ENCODE measurements around the gene MRPS24.

The MRPS24 gene

DNA sequence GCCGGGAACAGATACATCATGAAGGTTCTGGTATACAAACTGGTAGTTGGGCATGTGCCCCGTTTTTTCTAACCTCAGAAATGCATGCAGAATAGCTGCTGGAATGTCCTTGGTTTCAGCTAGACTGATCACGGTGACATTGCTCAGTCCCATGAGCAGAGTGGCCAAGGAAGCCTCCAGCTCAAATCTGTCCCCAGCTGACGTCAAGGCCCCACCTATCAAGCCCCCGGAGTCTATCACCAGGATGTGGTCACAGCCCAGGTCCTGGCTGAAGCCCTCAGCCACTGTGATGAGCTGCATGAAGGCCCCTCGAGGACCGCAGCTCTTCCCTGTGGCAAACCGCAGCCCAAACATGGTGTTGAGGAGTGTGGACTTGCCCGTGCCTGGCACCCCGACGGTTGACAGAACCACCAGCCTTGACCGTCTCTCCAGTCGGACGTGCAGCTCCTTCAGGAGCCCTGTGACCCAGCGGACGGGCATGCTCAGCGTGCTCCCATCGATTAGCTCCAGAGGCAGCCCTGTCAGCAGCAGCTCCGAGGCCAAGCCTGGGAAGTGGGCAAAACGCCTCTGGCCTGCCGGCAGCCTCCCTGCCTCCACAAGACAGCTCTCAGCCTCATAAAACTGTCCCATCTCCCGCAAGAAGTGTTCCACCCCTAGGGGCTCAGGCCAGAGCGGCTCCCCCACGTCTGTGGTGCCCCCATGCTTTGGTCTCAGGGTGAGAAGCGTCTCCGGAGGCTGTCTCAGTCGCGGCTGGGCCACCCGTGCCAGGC lies 7.8 kb upstream of the MRPS24 start:
- no peak for DNase-seq

DNA sequence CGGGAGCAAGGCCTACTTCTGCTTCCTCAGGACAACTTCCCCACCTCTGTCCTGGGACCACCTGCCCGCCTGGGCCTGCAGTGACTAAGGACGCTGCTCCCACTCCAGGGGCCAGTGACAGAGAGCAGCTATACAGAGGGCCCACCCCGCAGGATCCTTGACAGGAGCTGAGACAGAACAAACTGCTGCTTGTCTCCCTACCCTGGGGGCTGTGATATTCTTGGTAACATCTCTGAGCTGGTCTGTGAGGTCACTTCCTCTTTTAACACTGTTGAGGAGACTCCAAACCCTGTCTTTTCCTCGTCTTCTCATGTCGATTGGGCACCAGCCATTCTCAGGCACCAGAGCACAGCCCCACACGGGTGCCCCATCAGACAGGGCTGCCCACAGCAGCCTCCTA lies 6.9 kb upstream of the MRPS24 start:
- no peak for DNase-seq

DNA sequence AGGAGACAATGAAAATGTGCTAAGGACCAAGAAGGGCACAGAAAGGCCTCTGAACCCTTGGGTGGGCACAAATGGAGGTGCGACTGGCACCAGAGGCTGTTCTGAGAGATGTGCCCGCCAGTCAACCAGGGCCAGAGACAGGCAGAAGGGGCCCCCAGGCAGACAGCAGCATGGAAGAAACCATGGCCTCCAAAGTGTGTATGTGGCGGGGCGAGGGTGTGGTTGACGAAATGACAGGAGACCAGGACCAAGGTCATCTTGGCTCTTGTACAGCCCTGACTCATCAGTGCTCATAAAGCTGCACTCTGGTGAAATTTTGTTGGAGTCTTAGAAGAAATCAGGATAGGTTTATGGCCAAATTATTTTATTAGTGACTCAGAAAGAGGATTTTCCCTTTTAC lies 4.0 kb upstream of the MRPS24 start:
- DNase-seq, result no peak

DNA sequence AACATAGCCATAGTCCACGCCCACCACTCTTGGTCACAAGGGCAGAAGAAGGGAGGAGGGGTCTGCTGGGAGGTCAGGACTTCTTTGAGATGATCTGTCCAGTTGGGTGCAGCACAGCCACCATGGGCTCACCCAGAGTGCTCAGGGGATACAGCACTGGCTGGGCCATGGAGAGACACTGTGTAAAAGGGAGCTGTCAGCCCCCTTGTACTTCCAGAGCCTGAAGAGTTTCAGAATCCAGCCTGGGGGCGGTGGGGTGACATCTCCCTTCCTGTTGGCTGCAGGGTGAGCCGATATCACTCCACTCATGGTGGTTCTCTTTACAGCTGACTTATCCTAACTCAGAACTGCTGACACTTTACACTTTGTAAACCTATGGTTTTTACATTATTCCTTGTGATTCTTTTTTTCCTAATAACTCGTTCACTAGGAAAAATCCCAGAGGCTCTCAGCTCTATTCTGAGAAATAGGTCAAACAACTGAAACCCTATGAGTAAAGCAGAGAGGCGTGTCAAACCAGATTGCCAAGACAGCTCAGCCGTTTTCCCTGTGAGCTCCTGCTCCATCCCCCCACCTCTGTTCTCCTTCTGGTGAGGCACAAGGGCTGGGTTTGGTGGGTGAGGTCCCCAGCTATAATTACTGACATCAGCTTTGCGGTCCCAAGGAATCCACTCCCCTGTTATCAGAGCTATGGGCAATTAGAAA lies 3.2 kb upstream of the MRPS24 start:
- DNase-seq, result no peak

DNA sequence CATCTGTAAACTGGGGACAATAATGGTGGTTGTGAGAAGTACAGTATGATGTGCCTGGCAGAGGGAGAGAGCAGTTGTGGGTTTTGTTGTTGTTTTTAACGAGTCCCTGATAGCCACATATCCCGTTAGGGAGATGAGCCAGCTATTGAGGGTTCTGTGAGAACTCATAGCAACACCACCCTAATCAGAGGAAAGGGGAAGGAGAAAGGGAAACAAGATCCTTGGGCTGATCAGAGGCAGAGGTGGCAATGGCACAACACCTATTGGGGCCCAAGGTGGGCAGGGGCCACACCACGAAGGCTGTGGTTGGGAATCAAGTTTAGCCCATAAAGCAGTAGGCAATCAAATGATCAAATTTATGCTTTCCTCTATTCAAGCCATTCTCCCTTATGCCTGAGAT lies 1.7 kb upstream of the MRPS24 start:
- DNase-seq, result no peak

DNA sequence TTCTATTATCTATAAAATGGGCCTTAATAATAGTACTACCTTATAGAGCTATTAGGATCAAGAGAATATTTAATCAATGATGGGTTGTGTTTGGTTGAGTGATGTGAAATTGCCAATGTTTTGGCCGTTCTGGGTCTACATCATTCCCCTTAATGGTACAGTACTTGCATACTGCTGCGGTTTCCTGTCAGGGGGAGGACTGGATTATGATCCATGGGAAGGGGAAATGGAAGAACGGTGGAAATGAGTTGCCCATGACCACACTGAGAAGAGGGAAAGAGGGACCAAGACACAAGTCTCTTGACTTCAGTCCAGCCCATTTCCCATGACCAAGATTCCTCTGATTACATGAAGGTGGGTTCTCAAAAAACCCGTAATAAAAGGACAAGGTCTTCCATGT lies 999 bp upstream of the MRPS24 start:
- no peak for DNase-seq

DNA sequence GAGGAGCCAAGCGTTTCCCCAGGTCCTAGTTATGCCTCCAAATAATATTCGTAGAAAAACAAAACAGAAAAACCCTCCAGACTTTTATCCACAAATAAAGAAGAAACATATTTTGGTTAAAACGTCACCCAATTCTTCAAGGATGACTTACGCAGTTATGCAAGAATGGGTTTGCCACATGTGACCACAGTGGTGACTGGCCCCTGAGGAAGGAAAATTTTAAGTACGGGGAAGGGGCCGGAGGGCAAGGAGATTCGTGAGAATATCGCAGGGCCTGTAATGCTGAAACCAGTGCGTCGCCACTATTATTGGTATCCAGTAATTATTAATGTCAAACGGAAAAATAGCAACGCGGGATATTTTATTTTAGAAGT lies 537 bp upstream of the MRPS24 start:
- no peak for DNase-seq

DNA sequence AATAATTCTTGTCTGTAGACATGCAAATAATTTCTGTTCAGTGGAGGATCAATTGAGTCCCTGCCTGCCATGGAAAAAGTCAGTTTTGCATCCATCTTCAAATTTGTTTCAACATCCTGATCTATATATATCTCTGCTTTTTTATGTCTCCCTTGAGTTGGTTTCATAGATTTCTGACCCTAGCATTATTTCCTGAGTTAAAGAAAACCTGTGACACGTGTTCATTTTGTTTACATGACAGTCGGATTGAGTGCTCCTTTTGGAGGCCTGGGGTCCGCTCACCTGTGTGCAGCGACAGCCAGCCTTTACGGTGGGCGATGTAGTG lies 674 bp downstream of the MRPS24 start:
- no peak for DNase-seq

DNA sequence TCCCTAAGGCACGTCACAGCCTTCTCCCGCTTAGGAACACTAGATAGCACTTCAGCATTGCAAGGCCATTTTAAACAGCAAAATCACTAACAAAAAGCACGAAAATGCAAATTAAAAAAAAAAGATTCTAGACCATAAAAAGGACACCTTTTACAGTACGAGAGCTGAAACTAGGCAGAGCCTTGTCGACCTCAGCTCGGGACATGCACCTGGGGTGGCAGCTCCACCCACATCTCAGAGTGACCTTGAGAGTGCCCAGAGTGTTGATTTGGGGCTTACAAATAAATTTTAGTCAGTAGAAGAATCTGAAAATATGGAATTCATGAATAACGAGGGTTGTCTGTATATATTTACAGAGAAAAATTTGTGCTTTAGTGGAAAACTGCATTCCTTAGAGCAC lies 1.1 kb downstream of the MRPS24 start:
- DNase-seq, result no peak

DNA sequence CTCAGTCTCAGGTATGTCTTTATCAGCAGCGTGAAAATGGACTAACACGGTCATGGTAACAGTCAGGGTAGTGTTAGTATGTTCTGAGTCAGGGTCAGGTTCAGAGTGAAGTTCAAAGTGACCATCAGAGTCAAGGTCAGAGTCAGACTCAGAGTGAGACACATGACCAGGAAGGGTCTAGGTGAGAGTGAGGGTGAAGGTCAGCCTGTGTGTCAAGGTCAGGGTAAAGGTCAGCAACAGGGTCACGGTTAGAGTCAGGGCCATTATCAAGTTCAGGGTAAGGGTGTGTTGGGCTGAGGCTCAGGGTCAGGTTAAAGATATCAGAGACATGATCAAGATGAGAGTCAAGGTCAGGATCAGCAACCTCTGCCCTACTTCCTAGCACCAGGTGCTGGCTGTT lies 4.0 kb downstream of the MRPS24 start:
- DNase-seq, result no peak

DNA sequence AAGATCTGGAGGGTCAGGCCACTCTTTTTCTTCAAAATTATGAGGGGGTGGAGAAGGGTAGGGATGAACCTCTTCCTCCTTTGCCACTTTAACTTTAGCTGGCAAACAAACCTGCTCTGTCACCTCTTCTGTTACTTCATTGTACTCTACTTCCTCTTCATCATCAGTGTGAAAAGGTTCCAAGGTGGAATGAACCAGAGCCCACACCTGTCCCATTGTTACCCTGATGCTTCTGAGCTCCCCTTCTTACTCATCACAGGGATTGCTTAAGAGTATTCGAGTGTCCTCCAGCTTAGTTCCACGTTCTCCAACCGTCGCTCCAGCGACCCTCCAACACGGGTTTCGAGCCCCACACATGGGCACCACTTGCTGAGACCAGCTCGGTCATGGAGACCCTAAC lies 5.2 kb downstream of the MRPS24 start:
- no peak for DNase-seq

DNA sequence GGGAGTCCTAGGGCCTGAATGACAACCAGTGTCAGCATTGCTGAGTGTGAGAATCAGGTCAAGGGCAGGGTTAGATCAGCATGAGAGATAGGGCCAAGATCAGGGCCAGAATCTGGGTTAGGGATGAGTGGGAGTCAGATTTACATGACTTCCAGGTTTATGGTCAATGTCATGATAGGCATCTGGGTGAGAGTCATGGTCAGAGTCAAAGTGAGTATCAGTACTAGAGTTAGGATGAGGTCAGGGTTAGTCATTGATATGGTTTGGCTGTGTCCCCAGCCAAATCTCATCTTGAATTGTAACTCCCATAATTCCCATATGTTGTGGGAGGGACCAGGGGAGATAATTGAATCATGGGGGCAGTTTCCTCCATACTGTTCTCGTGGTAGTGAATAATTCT lies 12.3 kb downstream of the MRPS24 start:
- no peak for DNase-seq

DNA sequence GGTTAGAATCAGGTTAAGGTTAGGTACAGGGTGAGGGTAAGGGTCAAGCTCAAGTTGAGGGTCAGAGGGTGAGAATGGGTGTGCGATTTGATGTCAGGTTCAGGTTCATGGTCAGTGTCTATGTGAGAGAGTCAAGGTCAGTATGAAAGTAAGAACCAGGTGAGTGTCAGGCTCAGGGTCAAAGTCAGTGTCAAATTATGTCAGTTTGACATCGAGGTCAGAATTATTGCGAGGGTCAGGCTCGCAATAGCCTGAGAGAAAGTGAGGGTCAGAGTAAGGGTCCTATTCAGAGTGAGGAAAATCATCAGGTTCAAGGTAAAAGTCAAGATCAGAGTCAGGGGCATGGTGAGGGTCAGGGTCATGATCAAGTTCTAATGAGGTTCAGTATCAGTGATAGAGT lies 13.0 kb downstream of the MRPS24 start:
- DNase-seq, result no peak

DNA sequence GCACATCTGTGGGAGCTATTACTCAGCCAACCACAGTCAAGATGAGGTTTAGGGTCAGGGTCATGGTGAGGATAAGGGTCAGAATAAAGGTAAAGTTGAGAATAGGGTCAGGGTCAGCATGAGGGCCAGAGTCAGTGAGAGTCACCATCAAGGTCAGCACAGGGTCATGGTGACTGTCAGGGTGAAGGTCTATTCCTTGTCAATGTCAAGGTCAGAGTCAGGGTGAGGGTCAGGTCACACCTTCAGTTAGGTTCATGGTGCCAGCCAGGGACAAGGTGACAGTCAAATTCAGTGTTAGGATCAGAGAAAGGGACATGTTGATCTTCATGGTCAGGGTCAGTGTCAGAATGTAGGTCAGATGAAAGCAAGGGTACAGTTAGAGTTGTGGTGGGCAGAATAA lies 14.1 kb downstream of the MRPS24 start:
- no peak for DNase-seq

DNA sequence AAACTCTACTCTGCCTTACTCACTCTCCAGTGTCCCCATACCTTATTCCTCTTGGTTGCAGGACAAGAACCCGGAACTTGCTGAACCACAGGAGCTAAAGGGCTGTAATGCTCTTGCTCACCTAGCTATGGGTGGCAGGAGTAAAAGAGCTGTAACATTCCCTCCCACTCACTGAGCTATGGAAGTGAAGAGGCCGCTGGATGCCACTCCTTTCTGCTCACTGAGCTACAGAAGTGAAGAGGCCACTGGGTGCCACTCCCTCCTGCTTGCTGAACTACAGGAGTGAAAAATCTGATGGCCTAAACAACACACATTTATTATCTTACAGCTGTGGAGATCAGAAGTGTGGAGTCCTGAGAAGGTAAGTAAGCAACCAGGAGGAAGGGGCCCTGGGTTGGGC lies 17.5 kb downstream of the MRPS24 start:
- DNase-seq, result no peak

DNA sequence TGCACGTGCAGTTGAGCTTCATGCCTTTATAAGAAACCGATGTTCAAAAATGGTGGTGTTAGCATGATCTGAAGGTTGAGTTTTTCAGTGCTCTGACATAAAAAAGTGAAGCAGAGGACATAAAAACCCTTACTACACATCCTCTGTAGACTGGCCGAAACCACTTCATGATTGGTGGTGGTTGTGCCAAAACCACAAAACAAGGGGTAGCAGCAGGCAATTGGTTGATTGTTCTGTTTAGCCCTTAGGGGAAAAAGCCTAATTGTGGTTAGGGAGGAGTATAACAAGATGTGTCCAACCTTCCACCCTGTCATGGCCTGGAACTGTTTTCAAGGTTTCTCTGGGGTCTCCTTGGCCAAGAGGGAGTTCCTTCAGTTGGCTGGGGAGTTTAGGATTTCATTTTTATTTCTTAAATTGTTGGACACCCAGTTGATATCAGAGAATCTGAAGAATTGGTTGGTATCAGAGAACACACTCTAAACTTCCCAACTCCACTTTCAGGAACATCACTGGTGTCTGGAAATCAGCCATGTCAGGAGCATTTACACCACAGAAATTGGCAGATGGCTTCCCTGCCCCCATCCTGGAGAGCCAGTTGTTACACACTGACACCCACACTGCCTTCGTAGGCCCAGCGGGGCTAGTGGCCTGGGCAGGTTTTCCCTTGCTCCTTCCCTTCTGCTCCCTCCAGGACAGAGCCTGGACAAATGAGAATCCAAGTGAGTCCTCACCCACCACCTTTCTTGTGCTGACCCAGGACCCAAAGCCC lies 18.8 kb downstream of the MRPS24 start:
- DNase-seq, result no peak

DNA sequence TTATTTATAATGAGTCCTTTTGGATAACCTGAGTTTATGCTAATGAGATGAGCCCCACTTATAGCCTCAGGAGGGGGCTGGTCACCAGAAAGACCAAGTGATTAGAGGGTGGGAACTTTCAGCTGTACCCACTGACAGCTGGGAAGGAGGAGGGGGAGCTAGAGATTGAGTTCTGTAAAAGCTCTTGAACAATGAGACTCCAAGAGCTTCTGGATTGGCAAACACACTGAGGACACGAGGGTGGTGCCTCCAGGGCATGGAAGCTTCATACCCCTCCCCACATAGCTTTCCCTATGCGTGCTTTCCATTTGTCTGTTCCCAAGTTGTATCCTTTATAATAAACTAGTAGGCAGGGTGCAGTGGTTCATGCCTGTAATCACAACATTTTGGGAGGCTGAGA lies 20.3 kb downstream of the MRPS24 start:
- no peak for DNase-seq

DNA sequence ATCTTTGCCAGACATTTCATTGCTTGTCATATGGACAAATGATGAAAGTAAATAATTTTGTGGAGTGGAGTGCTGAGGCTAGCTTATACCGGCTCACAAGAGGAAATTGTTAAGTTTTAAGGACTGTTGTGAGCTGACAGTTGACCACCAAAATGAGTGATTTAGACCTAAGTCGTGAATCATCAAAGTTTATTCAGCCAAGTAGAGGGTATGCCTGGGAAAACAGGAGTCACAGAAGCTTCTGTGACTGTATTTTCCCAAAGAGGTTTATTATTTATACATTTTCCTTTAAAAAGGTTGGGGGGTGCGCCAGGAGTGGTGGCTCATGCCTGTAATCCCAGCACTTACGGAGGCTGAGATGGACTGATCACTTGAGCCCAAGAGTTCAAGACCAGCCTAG lies 21.8 kb downstream of the MRPS24 start:
- DNase-seq, result no peak

DNA sequence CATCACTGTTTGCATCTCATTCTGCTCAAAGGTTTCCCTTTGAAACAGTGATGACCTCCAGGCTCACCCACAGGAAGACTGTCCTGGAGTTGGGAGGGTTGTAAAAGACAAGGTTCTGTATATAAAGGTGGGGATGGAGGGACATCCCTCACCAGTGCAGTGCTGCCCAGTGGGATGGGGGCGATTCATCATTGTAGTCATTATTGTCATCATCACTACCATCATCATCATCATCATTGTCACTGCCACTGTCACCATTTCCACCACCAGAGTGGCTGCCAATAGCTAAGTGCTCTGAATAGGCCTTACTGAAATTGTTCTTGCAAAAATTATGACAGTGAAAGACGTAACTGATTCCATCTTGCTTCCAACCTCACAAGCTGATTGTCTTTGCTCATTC lies 24.7 kb downstream of the MRPS24 start:
- no peak for DNase-seq

DNA sequence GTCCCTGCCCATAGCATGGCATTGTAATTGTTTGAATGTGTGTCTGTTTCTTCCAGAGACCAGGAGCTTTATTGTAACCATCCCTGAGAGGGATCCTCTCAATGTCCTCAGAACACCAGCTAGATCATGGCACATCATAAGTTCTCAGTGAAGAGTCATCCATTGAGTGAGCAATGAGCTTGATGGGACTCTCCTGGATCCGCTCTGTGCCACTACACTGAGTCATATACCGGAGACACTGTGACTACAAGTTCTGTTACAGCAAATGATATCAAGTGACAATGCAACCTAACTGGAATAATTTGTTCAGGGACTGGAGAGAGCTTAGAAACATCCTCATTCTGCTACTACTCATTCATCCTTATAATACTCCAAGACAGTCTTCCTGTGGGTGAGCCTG lies 25.1 kb downstream of the MRPS24 start:
- DNase-seq, result no peak

DNA sequence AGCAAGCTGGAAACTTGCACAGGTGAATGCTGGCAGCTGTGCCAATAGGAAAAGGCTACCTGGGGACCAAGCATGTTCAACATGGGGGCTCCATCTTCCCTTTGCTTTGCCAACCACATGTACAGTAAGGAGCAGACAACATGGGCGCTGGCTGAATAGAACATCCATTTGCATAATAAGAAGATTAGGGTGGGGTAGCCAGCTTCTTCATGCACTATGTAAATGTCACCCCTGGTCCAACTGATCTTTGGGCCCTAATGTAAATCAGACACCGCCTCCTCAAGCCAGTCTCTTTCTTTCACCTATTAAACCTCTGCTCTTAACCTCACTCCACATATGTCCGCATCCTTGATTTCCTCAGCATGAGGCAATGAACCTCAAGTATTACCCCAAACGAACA lies 26.0 kb downstream of the MRPS24 start:
- DNase-seq, result no peak

DNA sequence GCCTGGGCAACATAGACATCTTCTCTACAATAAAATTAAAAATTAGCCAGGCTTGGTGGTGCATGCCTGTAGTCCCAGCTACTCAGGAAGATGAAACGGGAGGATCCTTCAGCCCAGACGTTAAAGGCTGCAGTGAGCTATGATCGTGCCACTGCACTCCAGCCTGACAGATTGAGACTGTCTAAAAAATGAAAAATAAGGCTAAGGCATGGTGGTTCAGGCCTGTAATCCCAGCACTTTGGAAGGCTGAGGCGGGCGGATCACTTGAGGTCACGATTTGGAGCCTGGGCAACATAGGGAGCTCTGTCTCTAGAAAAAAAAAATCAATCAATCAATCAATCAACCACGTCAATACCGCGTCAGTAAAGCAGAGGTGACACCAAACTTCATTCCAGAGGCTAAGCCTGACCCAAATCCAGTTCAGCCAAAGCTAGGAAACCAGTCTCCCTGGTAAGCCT lies 31.1 kb downstream of the MRPS24 start:
- DNase-seq, result no peak

DNA sequence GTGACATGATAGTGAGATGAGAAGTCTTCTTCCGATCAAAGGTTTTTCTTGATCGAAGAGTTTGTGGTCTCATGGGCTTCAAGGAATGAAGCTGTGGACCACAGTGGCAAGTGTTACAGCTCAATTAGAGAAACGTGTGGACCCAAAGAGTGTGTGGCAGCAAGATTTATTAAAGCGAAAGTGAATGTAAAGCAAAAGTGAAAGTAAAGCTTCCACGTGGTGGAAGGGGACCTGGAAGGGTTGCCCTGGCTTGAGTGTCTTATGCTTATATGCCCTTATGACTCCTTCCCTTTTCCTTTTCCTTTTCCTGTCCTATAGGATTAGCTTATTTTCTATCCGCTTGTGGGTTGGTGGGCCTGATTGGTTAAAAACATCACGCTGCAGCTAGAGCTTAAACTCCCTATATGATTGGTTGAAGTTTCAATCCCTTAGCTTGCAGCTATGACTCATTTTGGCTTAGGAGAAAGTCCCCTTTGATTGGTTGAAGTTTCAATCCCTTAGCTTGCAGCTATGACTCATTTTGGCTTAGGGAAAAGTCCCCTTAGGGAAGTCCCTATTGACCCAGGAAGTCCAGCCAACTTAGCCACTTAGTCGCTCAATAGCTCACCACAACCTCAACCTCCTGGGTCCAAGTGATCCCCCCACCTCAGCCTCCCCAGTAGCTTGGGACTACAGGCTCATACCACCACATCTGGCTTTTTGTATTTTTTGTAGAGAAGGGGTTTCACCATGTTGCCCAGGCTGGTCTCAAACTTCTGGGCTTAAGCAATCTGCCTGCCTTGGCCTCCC lies 34.7 kb downstream of the MRPS24 start:
- peak; percentile 83 for DNase-seq
